ENCODE measurements around the gene CKAP2L.

CKAP2L gene

DNA sequence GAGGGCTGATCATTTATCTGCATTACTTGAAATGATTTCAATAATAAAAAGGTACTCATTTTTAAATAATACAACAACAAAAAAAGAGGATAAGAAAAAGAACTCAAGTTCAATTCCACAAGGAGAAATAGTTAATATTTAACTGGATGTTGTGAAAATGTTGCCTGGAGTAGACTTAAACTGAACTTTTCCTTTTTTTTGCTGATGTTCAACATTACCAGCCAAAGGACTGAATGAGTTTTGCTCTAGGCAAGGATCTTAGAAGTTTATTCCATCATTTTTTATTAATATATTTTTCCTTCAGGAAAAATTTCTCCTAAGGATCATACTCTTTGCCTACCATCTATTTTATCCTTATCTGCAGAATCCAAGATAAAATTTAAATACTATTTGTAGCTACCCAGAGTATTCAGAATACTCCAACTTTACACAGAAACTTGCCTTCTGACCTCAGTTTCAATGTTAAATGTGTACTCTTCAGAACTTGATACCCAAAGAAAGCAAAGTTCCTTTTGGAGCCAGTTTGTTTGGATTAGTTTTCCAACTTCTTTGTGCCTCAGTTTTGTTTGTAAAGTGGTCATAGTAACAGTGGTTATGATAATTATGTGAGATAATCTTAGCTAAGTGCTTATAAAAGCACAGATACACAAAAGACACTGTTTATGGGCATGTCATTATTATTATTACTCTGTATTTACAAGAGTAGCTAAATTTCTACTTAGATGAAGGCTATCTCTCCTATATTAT, 12.8 kb downstream of the CKAP2L start:
- H3K4me3 ChIP-seq (ENCODE audit: low read depth in 1 of 2, low read length in 1 of 2), result no peak overlapping the region
- H3K36me3 ChIP-seq, result peaks cover 4% of the 10 kb centered on the region
- H3K4me1 ChIP-seq (ENCODE audit: control insufficient read depth in 1 of 2, insufficient read depth in 1 of 2, low read depth in 1 of 2, low read length in 1 of 2), result peaks cover 37 to 38% of the 10 kb centered on the region in 2 experiments
- no peaks in the 10 kb centered on the region for H3K27me3 ChIP-seq
- no peaks in the 10 kb centered on the region for H3K9me3 ChIP-seq
- TF ChIP-seq, protein P1, sequence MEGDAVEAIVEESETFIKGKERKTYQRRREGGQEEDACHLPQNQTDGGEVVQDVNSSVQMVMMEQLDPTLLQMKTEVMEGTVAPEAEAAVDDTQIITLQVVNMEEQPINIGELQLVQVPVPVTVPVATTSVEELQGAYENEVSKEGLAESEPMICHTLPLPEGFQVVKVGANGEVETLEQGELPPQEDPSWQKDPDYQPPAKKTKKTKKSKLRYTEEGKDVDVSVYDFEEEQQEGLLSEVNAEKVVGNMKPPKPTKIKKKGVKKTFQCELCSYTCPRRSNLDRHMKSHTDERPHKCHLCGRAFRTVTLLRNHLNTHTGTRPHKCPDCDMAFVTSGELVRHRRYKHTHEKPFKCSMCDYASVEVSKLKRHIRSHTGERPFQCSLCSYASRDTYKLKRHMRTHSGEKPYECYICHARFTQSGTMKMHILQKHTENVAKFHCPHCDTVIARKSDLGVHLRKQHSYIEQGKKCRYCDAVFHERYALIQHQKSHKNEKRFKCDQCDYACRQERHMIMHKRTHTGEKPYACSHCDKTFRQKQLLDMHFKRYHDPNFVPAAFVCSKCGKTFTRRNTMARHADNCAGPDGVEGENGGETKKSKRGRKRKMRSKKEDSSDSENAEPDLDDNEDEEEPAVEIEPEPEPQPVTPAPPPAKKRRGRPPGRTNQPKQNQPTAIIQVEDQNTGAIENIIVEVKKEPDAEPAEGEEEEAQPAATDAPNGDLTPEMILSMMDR (IDR thresholded peaks at IDR 0.05), result no peak
- H3K27ac ChIP-seq, result no peak overlapping the region

DNA sequence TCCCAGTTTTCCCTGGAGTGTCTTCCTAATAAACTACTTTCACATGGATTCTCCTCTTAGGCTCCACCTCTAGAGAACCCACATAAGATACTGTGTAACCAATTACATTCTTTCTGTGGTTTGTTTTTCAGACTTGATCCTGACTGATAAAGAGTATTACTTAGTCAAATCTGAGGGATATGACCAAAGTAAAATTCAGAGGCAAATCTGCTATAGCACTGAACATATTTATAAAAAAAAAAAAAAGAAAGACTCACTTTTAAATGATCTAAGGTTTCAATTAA, 13.9 kb downstream of the CKAP2L start:
- Histone ChIP-seq H3K4me3 (ENCODE audit: low read depth in 1 of 2, low read length in 1 of 2) (no peak overlapping the region), H3K4me1 (ENCODE audit: control insufficient read depth in 1 of 2, insufficient read depth in 1 of 2, low read depth in 1 of 2, low read length in 1 of 2) (peaks cover 26 to 27% of the 10 kb centered on the region in 2 experiments), H3K36me3 (peaks cover 9% of the 10 kb centered on the region), H3K27me3 (no peaks in the 10 kb centered on the region), H3K9me3 (no peaks in the 10 kb centered on the region), H3K27ac (peak overlapping the region; percentile 66)
- TF ChIP-seq, protein P1 (IDR thresholded peaks at IDR 0.05), result no peak

DNA sequence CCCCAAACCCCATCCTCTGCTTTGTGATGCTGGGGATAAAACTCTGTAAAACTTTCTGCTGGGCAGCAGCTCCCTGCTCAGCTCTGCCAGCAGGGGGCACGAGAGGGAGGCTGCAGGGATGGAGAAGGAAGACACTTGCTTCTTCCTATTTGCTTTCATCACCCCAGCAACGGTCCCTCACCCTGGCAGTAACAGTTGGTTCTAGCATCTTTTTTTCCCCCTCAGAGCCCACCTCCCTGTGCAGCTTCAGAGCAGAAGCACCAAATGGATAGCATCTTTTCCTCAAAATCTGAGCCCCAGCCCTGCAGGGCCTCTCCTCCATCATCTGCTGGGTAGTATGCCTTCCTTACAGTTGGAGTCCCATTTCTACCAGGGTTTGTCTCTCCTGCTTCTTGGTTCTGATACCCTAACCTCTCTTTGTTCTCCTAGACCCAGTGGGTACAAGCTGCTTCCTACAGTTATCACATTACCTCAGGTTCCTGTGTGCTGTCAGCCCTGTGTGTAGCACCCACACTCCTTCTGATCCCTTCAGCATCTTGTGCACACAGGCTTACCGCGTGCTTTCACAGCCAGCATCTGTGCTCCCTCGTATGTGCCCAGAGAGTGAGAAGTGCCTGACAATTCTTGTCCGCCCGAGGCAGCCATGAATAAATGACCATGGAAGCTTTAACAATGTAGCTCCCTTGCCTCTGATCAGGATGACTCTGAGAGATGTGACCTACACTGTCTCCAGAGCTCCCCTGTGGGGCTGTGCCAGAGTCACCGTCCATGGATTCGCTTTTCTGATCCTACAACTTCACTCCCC, 14.5 kb downstream of the CKAP2L start:
- Histone ChIP-seq H3K27ac (peak overlapping the region; percentile 66), H3K9me3 (no peaks in the 10 kb centered on the region), H3K4me1 (ENCODE audit: control insufficient read depth in 1 of 2, insufficient read depth in 1 of 2, low read depth in 1 of 2, low read length in 1 of 2) (peaks cover 20 to 21% of the 10 kb centered on the region in 2 experiments), H3K4me3 (ENCODE audit: low read depth in 1 of 2, low read length in 1 of 2) (no peak overlapping the region), H3K36me3 (peaks cover 9% of the 10 kb centered on the region), H3K27me3 (no peaks in the 10 kb centered on the region)
- TF ChIP-seq, protein P1 (IDR thresholded peaks at IDR 0.05), result peak; percentile 94

DNA sequence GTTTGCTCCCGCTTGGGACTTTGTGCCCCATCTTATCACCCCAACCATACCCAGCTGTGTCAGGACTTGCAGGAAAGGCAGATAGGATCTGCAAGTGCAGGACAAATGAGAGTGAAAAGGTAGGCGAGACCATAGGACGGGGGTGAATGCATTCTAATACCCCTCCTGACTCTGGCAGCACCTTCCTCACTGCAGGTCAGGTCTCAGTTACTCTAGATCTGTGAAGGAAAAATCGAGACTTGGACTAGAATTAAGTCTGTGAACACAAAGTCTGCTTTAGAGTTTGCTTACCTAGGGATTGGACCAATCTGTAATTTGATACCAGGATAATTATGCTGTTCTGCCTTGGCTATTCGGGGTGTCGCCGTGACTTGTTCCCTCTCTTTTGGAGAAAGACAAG, 23.9 kb downstream of the CKAP2L start:
- peaks cover 64% of the 10 kb centered on the region for H3K36me3 ChIP-seq
- H3K27ac ChIP-seq, result no peak overlapping the region
- H3K27me3 ChIP-seq, result no peaks in the 10 kb centered on the region
- no peak overlapping the region for H3K4me3 ChIP-seq (ENCODE audit: low read depth in 1 of 2, low read length in 1 of 2)
- no peaks in the 10 kb centered on the region for H3K4me1 ChIP-seq (ENCODE audit: control insufficient read depth in 1 of 2, insufficient read depth in 1 of 2, low read depth in 1 of 2, low read length in 1 of 2)
- H3K9me3 ChIP-seq, result no peaks in the 10 kb centered on the region
- TF ChIP-seq, protein P1 (IDR thresholded peaks at IDR 0.05), result no peak

DNA sequence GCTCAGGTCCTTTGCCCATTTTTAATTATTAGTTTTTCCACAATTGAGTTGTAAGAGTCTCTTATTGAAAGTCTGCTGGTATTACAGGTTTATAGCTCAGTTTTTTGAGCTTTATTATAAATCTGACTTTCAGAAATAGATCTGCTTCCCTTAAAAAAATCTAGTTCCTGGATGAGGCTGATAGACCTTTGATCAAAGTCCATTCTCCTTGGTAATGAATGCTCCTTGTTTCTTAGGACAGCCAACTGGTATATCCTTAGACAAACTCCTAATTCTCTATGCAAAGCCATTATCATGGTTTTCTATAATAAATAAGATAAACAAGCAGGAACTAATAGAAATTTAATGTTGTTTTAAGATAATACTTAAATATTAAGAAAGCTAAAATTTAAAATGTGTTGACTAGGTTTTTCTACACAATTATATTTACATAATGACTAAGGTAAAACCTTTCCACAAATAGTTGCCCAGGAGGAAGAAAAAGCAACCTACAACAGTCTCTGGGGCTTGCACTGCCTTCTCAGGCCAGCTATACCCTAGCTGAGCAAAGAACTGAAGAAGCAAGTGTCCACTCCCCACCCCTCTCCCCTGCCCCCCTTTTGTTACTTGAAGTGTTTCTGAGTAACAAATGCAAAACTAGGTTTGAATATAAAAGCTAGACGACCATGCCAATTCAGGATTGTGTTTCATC, 26.7 kb downstream of the CKAP2L start:
- peaks cover 49% of the 10 kb centered on the region for H3K36me3 ChIP-seq
- TF ChIP-seq, protein P1 (IDR thresholded peaks at IDR 0.05), result no peak
- no peaks in the 10 kb centered on the region for H3K9me3 ChIP-seq
- H3K4me1 ChIP-seq (ENCODE audit: control insufficient read depth in 1 of 2, insufficient read depth in 1 of 2, low read depth in 1 of 2, low read length in 1 of 2), result no peaks in the 10 kb centered on the region
- no peaks in the 10 kb centered on the region for H3K27me3 ChIP-seq
- no peak overlapping the region for H3K4me3 ChIP-seq (ENCODE audit: low read depth in 1 of 2, low read length in 1 of 2)
- H3K27ac ChIP-seq, result no peak overlapping the region

Data from neutrophil (primary cell).